NCI-H82 (cell line): Measurements from ENCODE around the gene ITGA1.

Source experiments
- DNase-seq: peaks from one replicate; lab custom pipeline; 2025; lab: John Stamatoyannopoulos, UW

The ITGA1 gene

DNA sequence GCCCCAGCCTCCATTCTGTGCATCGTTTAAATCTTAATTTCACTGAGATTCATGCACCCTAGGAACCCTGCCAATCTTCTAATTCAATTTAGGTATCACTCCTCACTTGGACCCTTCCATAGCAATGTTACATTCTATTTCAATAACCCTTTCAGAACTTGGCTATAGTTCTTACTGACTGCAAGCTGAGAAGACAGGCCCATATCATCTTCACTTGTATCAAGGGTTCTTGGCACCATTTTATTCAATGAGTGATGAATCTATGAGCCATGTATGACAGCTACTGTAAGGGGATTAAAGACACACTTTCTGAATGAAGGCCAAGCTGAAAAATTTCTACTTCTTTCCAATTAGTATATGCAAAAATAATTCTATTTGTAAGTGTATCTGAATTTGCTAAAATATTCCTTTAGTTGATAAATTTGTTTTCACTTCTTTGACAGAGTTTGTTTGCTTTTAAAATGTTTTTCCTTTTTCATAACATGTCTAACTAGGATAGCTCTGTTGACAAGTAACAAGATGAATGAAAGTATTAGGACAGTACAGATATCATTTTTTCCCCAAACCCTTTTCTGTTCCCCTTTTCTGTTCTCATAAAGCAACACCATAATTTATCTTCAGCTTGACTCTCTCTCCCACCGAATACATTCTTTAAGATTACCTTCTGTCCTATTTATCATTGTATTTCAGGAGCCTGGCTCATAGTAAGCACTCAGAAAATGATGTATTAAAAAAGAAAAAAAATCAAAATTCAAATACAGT lies 211.0 kb downstream of the ITGA1 start:
- no peak for DNase-seq

DNA sequence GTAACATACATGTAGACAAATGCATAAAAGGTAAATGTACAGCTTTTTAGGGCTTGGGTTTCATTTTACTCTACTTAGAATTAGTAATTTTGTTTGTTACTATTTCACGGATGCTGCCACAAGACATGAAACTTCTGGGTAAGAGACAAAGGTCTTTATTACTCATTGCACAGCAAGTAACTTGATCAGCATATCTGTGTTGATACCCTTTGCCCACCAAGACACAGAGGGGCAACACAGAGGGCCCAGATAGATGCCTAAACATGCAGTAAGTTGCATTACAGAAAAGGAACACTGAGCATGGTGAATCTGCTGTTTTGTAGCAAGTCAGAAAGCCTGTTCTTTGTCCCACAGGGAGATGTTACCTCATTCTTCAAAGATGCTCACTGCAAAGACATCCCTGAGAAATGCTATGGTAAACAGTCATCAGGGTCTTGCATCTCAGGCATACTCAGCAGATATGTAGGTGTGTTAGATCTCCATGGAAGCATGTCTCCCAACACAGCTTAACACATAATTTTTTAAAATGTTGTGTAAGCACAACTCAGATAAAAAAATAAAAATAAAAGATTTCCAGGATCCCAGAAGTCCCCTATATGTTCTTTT lies 211.7 kb downstream of the ITGA1 start:
- DNase-seq: no peak

DNA sequence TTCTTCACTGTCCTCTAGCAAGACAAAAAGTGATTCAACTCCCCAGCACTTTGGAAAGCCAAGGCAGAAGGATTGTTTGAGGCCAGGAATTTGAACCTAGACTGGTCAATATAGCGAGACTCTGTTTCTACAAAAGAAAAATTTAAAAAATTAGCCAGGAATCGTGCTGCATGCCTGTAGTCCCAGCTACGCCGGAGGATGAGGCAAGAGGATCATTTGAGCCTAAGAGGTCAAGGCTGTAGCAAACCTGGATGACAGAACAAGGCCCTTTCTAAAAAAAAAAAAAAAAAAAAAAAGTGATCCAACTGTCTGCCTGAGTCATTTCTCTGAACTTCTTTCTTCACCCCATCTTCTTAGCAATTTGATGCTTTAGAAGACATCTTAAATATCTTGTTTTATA lies 213.8 kb downstream of the ITGA1 start:
- no peak for DNase-seq

DNA sequence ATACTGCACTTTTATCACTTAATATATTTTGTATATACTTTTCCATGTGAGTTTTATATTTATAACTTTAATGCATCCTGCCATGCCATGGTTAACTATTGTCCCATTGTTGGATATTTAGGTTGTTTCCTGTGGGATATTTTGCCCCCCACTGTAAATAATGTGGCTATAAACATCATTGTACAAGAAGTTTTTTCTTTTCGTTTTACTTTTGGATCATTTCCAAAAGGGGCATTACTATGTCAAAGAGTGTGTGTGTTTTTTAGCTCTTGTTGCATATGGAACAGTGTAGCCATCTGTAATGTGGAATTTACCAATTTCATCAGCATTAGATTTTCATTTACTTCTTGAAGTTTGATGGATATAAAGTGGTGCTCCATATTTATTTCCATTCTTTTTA lies 214.8 kb downstream of the ITGA1 start:
- DNase-seq: no peak

DNA sequence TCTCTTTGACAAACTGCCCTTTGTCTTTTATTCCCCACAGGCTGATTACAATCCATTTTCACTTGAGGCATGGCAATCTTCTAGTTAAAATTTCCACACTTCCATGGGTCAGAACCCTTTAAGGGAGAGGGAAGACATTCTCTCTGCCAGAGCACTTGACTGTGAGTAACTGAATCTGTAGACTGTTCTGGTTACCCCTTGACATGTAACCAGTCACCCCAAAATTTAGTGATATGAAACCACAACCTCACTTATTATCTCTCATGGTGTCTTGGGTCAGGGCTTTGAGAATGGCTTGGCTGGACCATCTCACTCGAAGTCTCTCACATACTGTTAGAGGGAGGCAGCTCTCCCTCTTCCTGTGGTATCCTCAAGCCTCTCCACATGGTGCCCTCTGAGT lies 215.4 kb downstream of the ITGA1 start:
- DNase-seq: no peak

DNA sequence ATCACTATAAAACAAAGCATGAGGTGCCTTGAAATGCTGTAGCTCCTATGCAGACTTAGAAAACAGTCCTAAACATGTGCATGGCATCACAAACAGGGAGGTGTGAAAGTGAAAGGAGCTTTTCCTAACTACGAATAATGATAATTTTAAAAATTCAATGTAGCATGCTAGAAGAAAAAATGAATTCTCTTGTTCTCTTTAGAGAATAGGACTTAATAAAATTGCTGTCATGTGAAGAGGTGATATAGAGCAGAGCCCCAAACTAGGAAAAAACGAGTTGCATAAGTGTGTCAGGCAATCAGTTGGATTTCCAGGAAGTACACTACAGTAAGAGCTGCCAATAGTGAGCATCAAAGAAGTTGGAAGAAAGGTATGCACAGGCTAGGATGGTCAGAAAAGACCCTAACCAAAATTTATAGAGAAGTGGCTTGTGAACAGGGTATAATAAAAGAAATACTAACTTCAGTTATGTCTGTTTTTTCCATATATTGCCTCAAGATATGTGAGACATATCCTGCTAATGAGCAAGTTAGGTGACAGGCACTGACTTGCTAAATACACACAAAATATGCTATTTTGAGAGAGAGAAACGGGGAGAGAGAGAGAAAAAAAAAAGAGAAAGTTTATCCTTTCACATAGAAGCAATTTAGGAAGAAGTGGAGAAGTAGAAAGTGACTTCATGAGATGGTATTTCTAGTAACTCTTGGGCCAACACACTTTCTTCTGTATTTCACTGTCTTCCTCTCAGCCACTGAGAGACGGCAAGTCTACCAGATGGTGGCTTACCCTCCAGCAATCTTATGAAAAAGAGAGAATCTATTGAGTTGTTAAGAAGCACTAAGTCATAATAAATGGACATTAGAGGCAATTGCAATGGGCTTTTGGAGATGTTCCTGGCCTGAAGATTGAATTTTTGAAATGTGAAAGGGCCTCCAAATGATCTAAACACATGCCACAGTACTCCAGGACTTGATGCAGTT lies 219.5 kb downstream of the ITGA1 start:
- DNase-seq: no peak

DNA sequence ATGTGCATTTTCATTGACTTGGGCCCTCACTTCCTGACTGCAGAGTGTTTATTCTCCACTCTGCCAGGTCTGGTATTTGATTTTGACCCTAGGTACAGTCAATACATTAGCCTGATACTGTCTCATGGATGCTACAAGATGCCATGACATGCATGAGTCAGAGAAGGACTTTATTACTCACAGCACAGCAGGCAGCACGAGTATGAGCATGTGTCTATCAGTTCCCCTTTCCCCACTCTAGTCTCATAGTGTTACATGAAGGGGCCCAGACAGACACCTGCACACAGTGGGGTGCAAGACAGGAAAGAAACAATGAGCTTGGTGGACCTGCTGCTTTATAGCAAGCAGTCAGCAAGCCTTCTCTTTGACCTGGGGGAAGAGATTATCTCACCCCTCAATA lies 221.0 kb downstream of the ITGA1 start:
- no peak for DNase-seq
